Neural cell (in vitro differentiated cells): ENCODE data around the gene PDE7B. TPM values are rescaled to one million over a fixed set of nuclear protein-coding genes. Genes with fewer than 3 reads are reported as not detected.

Experiments
- H2AFZ ChIP-seq: fragments of 200-600, 300-800 bp; sonication (generic), shearing (Covaris generic); 2 replicates; pipeline ENCODE4 v1.6.0; 2014; ENCODE audit warnings: low read depth, mild to moderate bottlenecking, antibody characterized with exemption, low read length, moderate library complexity
- H3F3A ChIP-seq: fragments of 200-600 bp; shearing (Covaris generic); 2 replicates; pipeline ENCODE4 v1.6.1; 2016; ENCODE audit warnings: mild to moderate bottlenecking, moderate library complexity, mixed read lengths, antibody characterized with exemption, low read length; ENCODE audit not compliant: insufficient read depth, poor library complexity, severe bottlenecking
- H3K27ac ChIP-seq: fragments of 200-600, 300-800 bp; sonication (generic), shearing (Covaris generic); 2 replicates; pipeline ENCODE4 v1.5.1; 2014; ENCODE audit warnings: mild to moderate bottlenecking, low read length, moderate library complexity
- H3K27me3 ChIP-seq: fragments of 300-800, 200-600 bp; sonication (generic), shearing (Covaris generic); 2 replicates; pipeline ENCODE4 v1.6.0; 2014; ENCODE audit warnings: mild to moderate bottlenecking, low read depth, low read length, moderate library complexity; ENCODE audit not compliant: insufficient read depth
- H3K36me3 ChIP-seq: fragments of 300-800, 200-600 bp; sonication (generic), shearing (Covaris generic); 2 replicates; pipeline ENCODE4 v1.5.1; 2014; ENCODE audit warnings: mild to moderate bottlenecking, antibody characterized with exemption, low read length, moderate library complexity; ENCODE audit not compliant: insufficient read depth
- H3K4me2 ChIP-seq: fragments of 300-800, 200-600 bp; sonication (generic), shearing (Covaris generic); 2 replicates; pipeline ENCODE4 v1.6.0; 2014; ENCODE audit warnings: mild to moderate bottlenecking, low read length
- H3K4me3 ChIP-seq: fragments of 300-800, 200-600 bp; sonication (generic), shearing (Covaris generic); 2 replicates; pipeline ENCODE4 v1.5.1; 2014; ENCODE audit warnings: mild to moderate bottlenecking, low read length, moderate library complexity
- H3K79me2 ChIP-seq: fragments of 200-600 bp; shearing (Covaris generic); replicated peaks from 2 replicates; pipeline ENCODE4 v1.6.0; 2014; ENCODE audit warnings: mild to moderate bottlenecking, low read length, moderate library complexity; ENCODE audit not compliant: insufficient read depth
- H3K9ac ChIP-seq: fragments of 300-800, 200-600 bp; sonication (generic), shearing (Covaris generic); 2 replicates; pipeline ENCODE4 v1.6.1; 2016; ENCODE audit warnings: mild to moderate bottlenecking, low read length, mixed read lengths
- H3K9me2 ChIP-seq: fragments of 200-600 bp; shearing (Covaris generic); 2 replicates; pipeline ENCODE4 v1.6.1; 2016; ENCODE audit warnings: mild to moderate bottlenecking, low read length, mixed read lengths; ENCODE audit not compliant: insufficient read depth
- H3K9me3 ChIP-seq: fragments of 200-600, 300-800 bp; sonication (generic), shearing (Covaris generic); 2 replicates; pipeline ENCODE4 v1.6.1; 2016; ENCODE audit warnings: mild to moderate bottlenecking, mixed run types, low read length, moderate library complexity, mixed read lengths
- H4K20me1 ChIP-seq: fragments of 200-600 bp; shearing (Covaris generic); 2 replicates; pipeline ENCODE4 v1.6.1; 2016; ENCODE audit warnings: mild to moderate bottlenecking, mixed run types; ENCODE audit not compliant: insufficient read depth
- EP300 ChIP-seq: fragments of 450-650 bp; conservative IDR thresholded peaks from 2 replicates; pipeline ENCODE4 v1.6.1; 2014; ENCODE audit warnings: antibody characterized with exemption, mild to moderate bottlenecking, moderate library complexity; ENCODE audit not compliant: poor library complexity, severe bottlenecking
- EZH2 ChIP-seq: fragments of 200-600, 300-800 bp; shearing (Covaris generic), sonication (generic); IDR thresholded peaks from 2 replicates; pipeline ENCODE4 v1.6.1; 2014; ENCODE audit warnings: antibody characterized with exemption, low read length, borderline replicate concordance, mild to moderate bottlenecking; ENCODE audit not compliant: insufficient read depth, poor library complexity, severe bottlenecking
- MXI1 ChIP-seq: fragments of 450-650 bp; conservative IDR thresholded peaks from 2 replicates; pipeline ENCODE4 v1.6.1; 2014; ENCODE audit warnings: antibody characterized with exemption, mild to moderate bottlenecking; ENCODE audit not compliant: poor library complexity, severe bottlenecking
- POLR2AphosphoS5 ChIP-seq: IDR thresholded peaks from 2 replicates; pipeline ENCODE4 v1.6.1; 2012
- RAD21 ChIP-seq: fragments of 450-650 bp; conservative IDR thresholded peaks from 2 replicates; pipeline ENCODE4 v1.6.1; 2014; ENCODE audit warnings: antibody characterized with exemption, mild to moderate bottlenecking, moderate library complexity
- SMC3 ChIP-seq: fragments of 450-650 bp; conservative IDR thresholded peaks from 2 replicates; pipeline ENCODE4 v1.6.1; 2014; ENCODE audit warnings: antibody characterized with exemption, mild to moderate bottlenecking, moderate library complexity; ENCODE audit not compliant: poor library complexity
- TAF1 ChIP-seq: IDR thresholded peaks from 2 replicates; pipeline ENCODE4 v1.6.1; 2012; ENCODE audit warnings: low read depth
- polyA plus RNA-seq: library from polyadenylated mRNA; depleted of rRNA; stranded (reverse); fragments of >200 nt; gene quantifications from 2 replicates; pipeline ENCODE4 v1.2.3, GENCODE V29; 2014
- TF ChIP-seq, protein P1 (sequence below): IDR thresholded peaks from 2 replicates; pipeline ENCODE4 v1.6.1; 2012; ENCODE audit warnings: borderline replicate concordance
- TF ChIP-seq, protein P2 (sequence below): fragments of 450-650 bp; IDR thresholded peaks from 2 replicates; pipeline ENCODE4 v1.5.1; 2014; ENCODE audit warnings: antibody characterized with exemption, mild to moderate bottlenecking, moderate library complexity; ENCODE audit not compliant: poor library complexity, severe bottlenecking

Gene PDE7B
- polyA plus RNA-seq, 1 donor from 2014 or later, result 5.9 TPM

DNA sequence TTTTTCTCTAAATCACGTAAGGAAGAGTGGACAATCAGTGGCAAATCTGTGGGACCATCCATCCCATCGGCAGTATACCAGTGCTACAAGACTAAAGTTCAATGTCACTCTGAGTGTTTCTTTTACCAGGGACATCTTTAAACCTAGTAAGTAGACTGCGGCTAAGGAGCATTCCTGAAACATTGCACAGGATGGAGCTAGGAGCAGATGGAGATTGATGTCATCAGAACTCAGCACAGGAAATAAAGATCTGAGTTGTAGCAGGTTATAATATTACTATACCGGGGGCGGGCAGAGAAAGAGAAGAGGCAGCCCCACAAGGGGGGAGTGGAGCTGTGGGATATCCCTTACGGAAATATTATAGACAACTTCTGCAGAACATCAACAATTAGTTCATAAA, 236.5 kb downstream of the PDE7B start:
- Histone ChIP-seq H3K36me3 (no peaks in the 10 kb centered on the region), H3K9me3 (no peaks in the 10 kb centered on the region), H4K20me1 (no peaks in the 10 kb centered on the region), H3F3A (no peaks in the 10 kb centered on the region), H3K27me3 (no peaks in the 10 kb centered on the region), H2AFZ (no peak overlapping the region), H3K27ac (no peak overlapping the region), H3K9ac (no peak overlapping the region), H3K79me2 (no peaks in the 10 kb centered on the region), H3K4me2 (no peak overlapping the region), H3K9me2 (no peaks in the 10 kb centered on the region), H3K4me3 (no peak overlapping the region)
- TF ChIP-seq EZH2 (no peak), POLR2AphosphoS5 (no peak), RAD21 (no peak), TAF1 (no peak), SMC3 (no peak), MXI1 (no peak), EP300 (no peak)
- TF ChIP-seq, protein P1, sequence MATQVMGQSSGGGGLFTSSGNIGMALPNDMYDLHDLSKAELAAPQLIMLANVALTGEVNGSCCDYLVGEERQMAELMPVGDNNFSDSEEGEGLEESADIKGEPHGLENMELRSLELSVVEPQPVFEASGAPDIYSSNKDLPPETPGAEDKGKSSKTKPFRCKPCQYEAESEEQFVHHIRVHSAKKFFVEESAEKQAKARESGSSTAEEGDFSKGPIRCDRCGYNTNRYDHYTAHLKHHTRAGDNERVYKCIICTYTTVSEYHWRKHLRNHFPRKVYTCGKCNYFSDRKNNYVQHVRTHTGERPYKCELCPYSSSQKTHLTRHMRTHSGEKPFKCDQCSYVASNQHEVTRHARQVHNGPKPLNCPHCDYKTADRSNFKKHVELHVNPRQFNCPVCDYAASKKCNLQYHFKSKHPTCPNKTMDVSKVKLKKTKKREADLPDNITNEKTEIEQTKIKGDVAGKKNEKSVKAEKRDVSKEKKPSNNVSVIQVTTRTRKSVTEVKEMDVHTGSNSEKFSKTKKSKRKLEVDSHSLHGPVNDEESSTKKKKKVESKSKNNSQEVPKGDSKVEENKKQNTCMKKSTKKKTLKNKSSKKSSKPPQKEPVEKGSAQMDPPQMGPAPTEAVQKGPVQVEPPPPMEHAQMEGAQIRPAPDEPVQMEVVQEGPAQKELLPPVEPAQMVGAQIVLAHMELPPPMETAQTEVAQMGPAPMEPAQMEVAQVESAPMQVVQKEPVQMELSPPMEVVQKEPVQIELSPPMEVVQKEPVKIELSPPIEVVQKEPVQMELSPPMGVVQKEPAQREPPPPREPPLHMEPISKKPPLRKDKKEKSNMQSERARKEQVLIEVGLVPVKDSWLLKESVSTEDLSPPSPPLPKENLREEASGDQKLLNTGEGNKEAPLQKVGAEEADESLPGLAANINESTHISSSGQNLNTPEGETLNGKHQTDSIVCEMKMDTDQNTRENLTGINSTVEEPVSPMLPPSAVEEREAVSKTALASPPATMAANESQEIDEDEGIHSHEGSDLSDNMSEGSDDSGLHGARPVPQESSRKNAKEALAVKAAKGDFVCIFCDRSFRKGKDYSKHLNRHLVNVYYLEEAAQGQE, result no peak
- TF ChIP-seq, protein P2, sequence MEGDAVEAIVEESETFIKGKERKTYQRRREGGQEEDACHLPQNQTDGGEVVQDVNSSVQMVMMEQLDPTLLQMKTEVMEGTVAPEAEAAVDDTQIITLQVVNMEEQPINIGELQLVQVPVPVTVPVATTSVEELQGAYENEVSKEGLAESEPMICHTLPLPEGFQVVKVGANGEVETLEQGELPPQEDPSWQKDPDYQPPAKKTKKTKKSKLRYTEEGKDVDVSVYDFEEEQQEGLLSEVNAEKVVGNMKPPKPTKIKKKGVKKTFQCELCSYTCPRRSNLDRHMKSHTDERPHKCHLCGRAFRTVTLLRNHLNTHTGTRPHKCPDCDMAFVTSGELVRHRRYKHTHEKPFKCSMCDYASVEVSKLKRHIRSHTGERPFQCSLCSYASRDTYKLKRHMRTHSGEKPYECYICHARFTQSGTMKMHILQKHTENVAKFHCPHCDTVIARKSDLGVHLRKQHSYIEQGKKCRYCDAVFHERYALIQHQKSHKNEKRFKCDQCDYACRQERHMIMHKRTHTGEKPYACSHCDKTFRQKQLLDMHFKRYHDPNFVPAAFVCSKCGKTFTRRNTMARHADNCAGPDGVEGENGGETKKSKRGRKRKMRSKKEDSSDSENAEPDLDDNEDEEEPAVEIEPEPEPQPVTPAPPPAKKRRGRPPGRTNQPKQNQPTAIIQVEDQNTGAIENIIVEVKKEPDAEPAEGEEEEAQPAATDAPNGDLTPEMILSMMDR, result no peak

DNA sequence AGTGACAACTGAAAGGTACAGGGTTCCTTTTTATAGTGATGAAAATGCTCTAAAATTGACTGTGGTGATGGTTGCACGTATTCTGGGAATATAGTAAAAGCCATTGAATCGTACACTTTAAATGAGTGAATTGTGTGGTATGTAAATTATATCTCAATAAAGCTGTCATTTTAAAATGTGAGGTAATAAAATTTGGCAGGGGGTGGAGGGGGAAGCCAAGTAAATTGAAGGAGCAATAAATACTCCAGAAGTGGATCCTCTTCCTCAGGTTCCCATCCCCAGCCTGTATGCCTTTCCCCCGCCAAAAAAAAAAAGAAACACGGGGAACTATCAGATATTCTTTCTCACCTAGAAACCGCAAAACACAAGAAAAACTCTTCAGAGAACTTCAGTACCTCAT, 237.2 kb downstream of the PDE7B start:
- Histone ChIP-seq H3K4me3 (no peak overlapping the region), H3K27ac (no peak overlapping the region), H3K9ac (no peak overlapping the region), H2AFZ (no peak overlapping the region), H3K4me2 (no peak overlapping the region), H3K27me3 (no peaks in the 10 kb centered on the region), H3K9me2 (no peaks in the 10 kb centered on the region), H3K9me3 (no peaks in the 10 kb centered on the region), H4K20me1 (no peaks in the 10 kb centered on the region), H3K36me3 (no peaks in the 10 kb centered on the region), H3K79me2 (no peaks in the 10 kb centered on the region), H3F3A (no peaks in the 10 kb centered on the region)
- TF ChIP-seq, protein P2, result no peak
- TF ChIP-seq SMC3, result no peak
- no peak for TF ChIP-seq MXI1
- TF ChIP-seq EZH2, result no peak
- no peak for TF ChIP-seq EP300
- TF ChIP-seq TAF1, result no peak
- TF ChIP-seq, protein P1, result no peak
- TF ChIP-seq RAD21, result no peak
- no peak for TF ChIP-seq POLR2AphosphoS5
